GM19463 (cell line): ENCODE measurements around the gene EML4.
"Not testable (repeated sequence)": the region's sequence is repeated elsewhere in the genome, so short reads cannot be mapped to it uniquely, and the experiment has no call there.

Experiments
- ATAC-seq: cut with Tn5 transposase; IDR thresholded peaks from one replicate; pipeline ENCODE4 v1.9.1; 2021; ENCODE audit warnings: mild to moderate bottlenecking, moderate library complexity; ENCODE audit not compliant: unreplicated experiment

The EML4 gene

GRCh38 chr2:42327125-42327524, 158.0 kb downstream of the EML4 start:
- peak; percentile 58 for ATAC-seq

GRCh38 chr2:42328148-42328833, 159.1 kb downstream of the EML4 start:
- ATAC-seq = no peak

GRCh38 chr2:42328923-42329322, 159.8 kb downstream of the EML4 start:
- ATAC-seq = no peak

GRCh38 chr2:42329736-42330135, 160.6 kb downstream of the EML4 start:
- ATAC-seq = no peak

- ATAC-seq = no peak
Observed at GRCh38 chr2:42331569-42332284, 162.6 kb downstream of the EML4 start.

GRCh38 chr2:42332575-42332974, 163.4 kb downstream of the EML4 start:
- no peak for ATAC-seq

GRCh38 chr2:42333579-42333978, 164.4 kb downstream of the EML4 start:
- ATAC-seq = no peak

- no peak for ATAC-seq
Observed at GRCh38 chr2:42334220-42334619, 165.1 kb downstream of the EML4 start.

GRCh38 chr2:42334865-42335264, 165.7 kb downstream of the EML4 start:
- ATAC-seq = not testable (repeated sequence)

- no peak for ATAC-seq
Observed at GRCh38 chr2:42335514-42336104, 166.5 kb downstream of the EML4 start.

- ATAC-seq = no peak
Observed at GRCh38 chr2:42336361-42336965, 167.3 kb downstream of the EML4 start.

GRCh38 chr2:42337356-42337820, 168.2 kb downstream of the EML4 start:
- ATAC-seq = no peak

GRCh38 chr2:42337846-42338566, 168.9 kb downstream of the EML4 start:
- ATAC-seq = no peak

- no peak for ATAC-seq
Observed at GRCh38 chr2:42338567-42339190, 169.5 kb downstream of the EML4 start.

GRCh38 chr2:42339191-42339912, 170.2 kb downstream of the EML4 start:
- ATAC-seq = no peak

GRCh38 chr2:42340045-42340937, 171.1 kb downstream of the EML4 start:
- ATAC-seq = no peak

GRCh38 chr2:42340938-42341636, 171.9 kb downstream of the EML4 start:
- no peak for ATAC-seq
